Common myeloid progenitor, CD34-positive (primary cell): ENCODE data around the gene NUPR1.
"Not testable (repeated sequence)": the region's sequence is repeated elsewhere in the genome, so short reads cannot be mapped to it uniquely, and the experiment has no call there.

Source experiments
- CTCF ChIA-PET: fragments of 350-600 bp; sonication (Branson Sonifier 250); formaldehyde crosslinking; loops from one replicate; lab custom pipeline; 2021; ENCODE audit warnings: antibody characterized with exemption; lab: Charles Lee
- POLR2A ChIA-PET: fragments of 350-600 bp; sonication (Branson Sonifier 250); formaldehyde crosslinking; loops from one replicate; lab custom pipeline; 2021; ENCODE audit warnings: antibody characterized with exemption; lab: Charles Lee
- DNase-seq, 3 donors: peaks; one replicate each; pipeline versions ENCODE4 v3.0.0 to v3.0.0-alpha.2; 2013
- H3K27ac ChIP-seq, 2 experiments: 1 replicate in 1 of 2; 2 replicates in 1 of 2; pipeline ENCODE4 v1.7.0; 2013; ENCODE audit warnings: inconsistent platforms in 2 of 2, low read length in 2 of 2, mild to moderate bottlenecking in 2 of 2, low read depth in 1 of 2, moderate library complexity in 1 of 2; ENCODE audit not compliant: severe bottlenecking in 2 of 2, insufficient read depth in 1 of 2, poor library complexity in 1 of 2
- H3K27me3 ChIP-seq, 5 experiments: replicated peaks in 2 of 5; 1 replicate in 3 of 5; 2 replicates in 2 of 5; pipeline versions ENCODE4 v1.6.1 to v1.7.0; 2013; ENCODE audit warnings: low read length in 4 of 5, mild to moderate bottlenecking in 2 of 5, moderate library complexity in 2 of 5, inconsistent platforms in 1 of 5; ENCODE audit not compliant: insufficient read depth in 5 of 5, control insufficient read depth in 4 of 5
- H3K36me3 ChIP-seq, 4 experiments: 1 replicate in 2 of 4; 2 replicates in 2 of 4; pipeline versions ENCODE4 v1.6.1 to v1.7.0; 2013; ENCODE audit warnings: low read length in 3 of 4, control low read depth in 1 of 4, mild to moderate bottlenecking in 1 of 4; ENCODE audit not compliant: control insufficient read depth in 4 of 4, insufficient read depth in 4 of 4
- H3K4me1 ChIP-seq, 4 experiments: 1 replicate in 3 of 4; 2 replicates in 1 of 4; pipeline versions ENCODE4 v1.6.1 to v1.7.1; 2013; ENCODE audit warnings: low read length in 3 of 4, mild to moderate bottlenecking in 3 of 4, control low read depth in 1 of 4, inconsistent platforms in 1 of 4, moderate library complexity in 1 of 4; ENCODE audit not compliant: control insufficient read depth in 4 of 4, insufficient read depth in 4 of 4; ENCODE audit errors: control extremely low read depth in 1 of 4
- H3K4me3 ChIP-seq, 7 experiments: 1 replicate in 4 of 7; 2 replicates in 3 of 7; pipeline versions ENCODE4 v1.5.1 to v1.7.0; 2013; ENCODE audit warnings: mild to moderate bottlenecking in 7 of 7, low read length in 6 of 7, moderate library complexity in 6 of 7, inconsistent platforms in 2 of 7, low read depth in 2 of 7, control low read depth in 1 of 7; ENCODE audit not compliant: insufficient read depth in 4 of 7, control insufficient read depth in 1 of 7; ENCODE audit errors: extremely low read depth in 1 of 7
- H3K9me3 ChIP-seq, 5 experiments: 1 replicate in 4 of 5; 2 replicates in 1 of 5; pipeline versions ENCODE4 v1.6.1 to v1.7.1; 2013; ENCODE audit warnings: low read length in 4 of 5, mild to moderate bottlenecking in 2 of 5, inconsistent platforms in 1 of 5, low read depth in 1 of 5, moderate library complexity in 1 of 5; ENCODE audit not compliant: control insufficient read depth in 4 of 5, insufficient read depth in 2 of 5; ENCODE audit errors: control extremely low read depth in 1 of 5
- WGBS: methylation state at CpG from one replicate; pipeline ENCODE4 v1.1.5; 2013; ENCODE audit not compliant: insufficient coverage; 5-methylcytosine and 5-hydroxymethylcytosine counted together

Gene NUPR1

GRCh38 chr16:28566233-28566925, 27.6 kb upstream of the NUPR1 start:
- H3K4me3 ChIP-seq, H3K27me3 ChIP-seq, H3K4me1 ChIP-seq, DNase-seq, POLR2A ChIA-PET, CTCF ChIA-PET, H3K27ac ChIP-seq: not testable (repeated sequence)
- WGBS, result 100% methylated on average over 3 of the region's 4 CpGs
- peaks cover 5 to 17% (median 9%) of the 10 kb centered on the region in 4 experiments for H3K36me3 ChIP-seq
- H3K9me3 ChIP-seq, result peaks cover 0 to 14% (median 8%) of the 10 kb centered on the region in 5 experiments

GRCh38 chr16:28563218-28563617, 24.4 kb upstream of the NUPR1 start:
- H3K36me3 ChIP-seq, result peaks cover 5 to 27% (median 17%) of the 10 kb centered on the region in 4 experiments
- CTCF ChIA-PET, result no interaction called here
- no peak overlapping the region for H3K4me3 ChIP-seq
- no peaks in the 10 kb centered on the region for H3K27me3 ChIP-seq
- no peak for DNase-seq
- POLR2A ChIA-PET, result no interaction called here
- 100% methylated on average over 2 of the region's 6 CpGs for WGBS
- no peak overlapping the region for H3K27ac ChIP-seq
- peaks cover 0 to 14% (median 8%) of the 10 kb centered on the region in 5 experiments for H3K9me3 ChIP-seq
- H3K4me1 ChIP-seq, result no peaks in the 10 kb centered on the region

- DNase-seq, result no peak
- Histone ChIP-seq H3K4me1 (no peaks in the 10 kb centered on the region), H3K9me3 (peaks cover 0 to 9% (median 5%) of the 10 kb centered on the region in 5 experiments), H3K36me3 (peaks cover 3 to 34% (median 22%) of the 10 kb centered on the region in 4 experiments), H3K27ac (no peak overlapping the region), H3K27me3 (no peaks in the 10 kb centered on the region), H3K4me3 (no peak overlapping the region)
- ChIA-PET POLR2A (no interaction called here), CTCF (no interaction called here)
- no CpG with 5 or more reads among the region's 4 CpGs for WGBS
These were observed 23.4 kb upstream of the NUPR1 start for GRCh38 chr16:28562199-28562598.

- DNase-seq, result no peak
- no peak overlapping the region for H3K4me3 ChIP-seq
- POLR2A ChIA-PET, result no interaction called here
- peaks cover 0 to 6% (median 4%) of the 10 kb centered on the region in 5 experiments for H3K9me3 ChIP-seq
- no peak overlapping the region for H3K27ac ChIP-seq
- no peaks in the 10 kb centered on the region for H3K4me1 ChIP-seq
- 69% methylated on average over 7 of the region's 7 CpGs for WGBS
- H3K36me3 ChIP-seq, result peaks cover 3 to 35% (median 25%) of the 10 kb centered on the region in 4 experiments
- no peaks in the 10 kb centered on the region for H3K27me3 ChIP-seq
- CTCF ChIA-PET, result no interaction called here
These were observed 22.9 kb upstream of the NUPR1 start for GRCh38 chr16:28561557-28562187.

- H3K27ac ChIP-seq, result no peak overlapping the region
- no peaks in the 10 kb centered on the region for H3K27me3 ChIP-seq
- no peak for DNase-seq
- ChIA-PET POLR2A (no interaction called here), CTCF (no interaction called here)
- H3K4me1 ChIP-seq, result peaks cover 5 to 11% (median 7%) of the 10 kb centered on the region in 4 experiments
- H3K36me3 ChIP-seq, result peaks cover 5 to 27% (median 19%) of the 10 kb centered on the region in 4 experiments
- WGBS, result 100% methylated on average over 2 of the region's 3 CpGs
- H3K9me3 ChIP-seq, result no peaks in the 10 kb centered on the region
- H3K4me3 ChIP-seq, result no peak overlapping the region
These were observed 19.7 kb upstream of the NUPR1 start for GRCh38 chr16:28558456-28558855.

- ChIA-PET POLR2A (no interaction called here), CTCF (interaction anchor here (0.9 to 1.5 kb wide), 3 partner anchors 15 to 59 kb away, joined by 3 to 4 read pairs (median 4); no protein-coding TSS in a partner anchor)
- peaks cover 2 to 25% (median 18%) of the 10 kb centered on the region in 4 experiments for H3K36me3 ChIP-seq
- no peak for DNase-seq
- H3K4me1 ChIP-seq, result peaks cover 5 to 15% (median 12%) of the 10 kb centered on the region in 4 experiments
- WGBS, result 100% methylated on average over 1 of the region's 2 CpGs
- H3K27ac ChIP-seq, result no peak overlapping the region
- H3K4me3 ChIP-seq, result no peak overlapping the region
- H3K27me3 ChIP-seq, result no peaks in the 10 kb centered on the region
- H3K9me3 ChIP-seq, result no peaks in the 10 kb centered on the region
These were observed 18.1 kb upstream of the NUPR1 start for GRCh38 chr16:28556914-28557320.

- ChIA-PET CTCF (interaction anchor here (1.4 kb wide), 1 partner anchor 61 kb away, joined by 3 read pairs; no protein-coding TSS in a partner anchor), POLR2A (no interaction called here)
- no peak overlapping the region for H3K4me3 ChIP-seq
- H3K4me1 ChIP-seq, result peaks cover 5 to 15% (median 12%) of the 10 kb centered on the region in 4 experiments
- no peak for DNase-seq
- WGBS, result 94% methylated on average over 2 of the region's 2 CpGs
- no peak overlapping the region for H3K27ac ChIP-seq
- no peaks in the 10 kb centered on the region for H3K27me3 ChIP-seq
- no peaks in the 10 kb centered on the region for H3K9me3 ChIP-seq
- H3K36me3 ChIP-seq, result peaks cover 2 to 25% (median 18%) of the 10 kb centered on the region in 4 experiments
These were observed 16.8 kb upstream of the NUPR1 start for GRCh38 chr16:28555561-28555960.
